Measurements from ENCODE around the gene ART1.
"Not testable (repeated sequence)": the region's sequence is repeated elsewhere in the genome, so short reads cannot be mapped to it uniquely, and the experiment has no call there.

The ART1 gene

GRCh38 chr11:3632070-3632660, 12.8 kb upstream of the ART1 start:
- no peak for DNase-seq

- DNase-seq = no peak
Observed at GRCh38 chr11:3635641-3636375, 9.1 kb upstream of the ART1 start.

- DNase-seq = no peak
Observed at GRCh38 chr11:3637201-3637600, 7.7 kb upstream of the ART1 start.

GRCh38 chr11:3638513-3638912, 6.4 kb upstream of the ART1 start:
- no peak for DNase-seq

- no peak for DNase-seq
Observed at GRCh38 chr11:3639841-3640240, 5.1 kb upstream of the ART1 start.

- DNase-seq = no peak
Observed at GRCh38 chr11:3641191-3641590, 3.7 kb upstream of the ART1 start.

- DNase-seq = no peak
Observed at GRCh38 chr11:3641701-3642070, 3.2 kb upstream of the ART1 start, which contains the start of gene ART5. ART5 (minus strand) TSS chr11:3641992; CDS start chr11:3641862, 130 bp downstream.

GRCh38 chr11:3642071-3642951, 2.6 kb upstream of the ART1 start:
- peak; percentile 82 for DNase-seq

- not testable (repeated sequence) for DNase-seq
Observed at GRCh38 chr11:3643102-3643546, 1.8 kb upstream of the ART1 start.

GRCh38 chr11:3645552-3645951, 624 bp downstream of the ART1 start:
- no peak for DNase-seq

GRCh38 chr11:3648843-3649242, 3.9 kb downstream of the ART1 start:
- DNase-seq = not testable (repeated sequence)

- DNase-seq = not testable (repeated sequence)
Observed at GRCh38 chr11:3649374-3649773, 4.4 kb downstream of the ART1 start.

GRCh38 chr11:3652514-3652913, 7.6 kb downstream of the ART1 start:
- DNase-seq = not testable (repeated sequence)

GRCh38 chr11:3655547-3655946, 10.6 kb downstream of the ART1 start:
- DNase-seq = no peak

- not testable (repeated sequence) for DNase-seq
Observed at GRCh38 chr11:3657331-3657730, 12.4 kb downstream of the ART1 start.

- DNase-seq = no peak
Observed at GRCh38 chr11:3658252-3658651, 13.3 kb downstream of the ART1 start.

GRCh38 chr11:3659595-3660515, 14.9 kb downstream of the ART1 start:
- DNase-seq = no peak

- DNase-seq = no peak
Observed at GRCh38 chr11:3660960-3661359, 16.0 kb downstream of the ART1 start.

GRCh38 chr11:3662856-3663255, 17.9 kb downstream of the ART1 start:
- DNase-seq = no peak

- DNase-seq = no peak
Observed at GRCh38 chr11:3664032-3664630, 19.2 kb downstream of the ART1 start.

GRCh38 chr11:3665336-3666022, 20.6 kb downstream of the ART1 start:
- DNase-seq = no peak

Data from activated naive CD4-positive, alpha-beta T cell treated with Interleukin-2 at 50 U/mL for 16 hours (primary cell).